OCI-LY1 (cell line): ENCODE data around the gene CSMD2.

ENCODE experiments used
- H2AFZ ChIP-seq: fragments of 200-600 bp; sonication (generic), shearing (Covaris generic); 2 replicates; pipeline ENCODE4 v1.6.0; 2014; ENCODE audit warnings: antibody characterized with exemption, mild to moderate bottlenecking, low read length
- H3F3A ChIP-seq: fragments of 200-600 bp; sonication (generic), shearing (Covaris generic); 2 replicates; pipeline ENCODE4 v1.6.0; 2014; ENCODE audit warnings: mild to moderate bottlenecking, antibody characterized with exemption, low read length, moderate library complexity; ENCODE audit not compliant: insufficient read depth
- H3K27ac ChIP-seq: fragments of 200-600 bp; sonication (generic); 2 replicates; pipeline ENCODE4 v1.5.1; 2014; ENCODE audit warnings: low read length, mixed run types, mild to moderate bottlenecking, low read depth; ENCODE audit not compliant: poor library complexity, severe bottlenecking
- H3K27me3 ChIP-seq: fragments of 200-600 bp; sonication (generic); 2 replicates; pipeline ENCODE4 v1.6.0; 2014; ENCODE audit warnings: antibody characterized with exemption, mild to moderate bottlenecking, low read length, moderate library complexity; ENCODE audit not compliant: insufficient read depth
- H3K36me3 ChIP-seq: fragments of 200-600 bp; sonication (generic); 2 replicates; pipeline ENCODE4 v1.6.1; 2014; ENCODE audit warnings: mild to moderate bottlenecking, antibody characterized with exemption, low read length, moderate library complexity, mixed read lengths; ENCODE audit not compliant: insufficient read depth
- H3K4me1 ChIP-seq: fragments of 200-600 bp; sonication (generic); 2 replicates; pipeline ENCODE4 v1.5.1; 2014; ENCODE audit warnings: mild to moderate bottlenecking, low read length, moderate library complexity; ENCODE audit not compliant: insufficient read depth, severe bottlenecking
- H3K4me2 ChIP-seq: fragments of 200-600 bp; sonication (generic), shearing (Covaris generic); 2 replicates; pipeline ENCODE4 v1.6.1; 2014; ENCODE audit warnings: low read length
- H3K4me3 ChIP-seq: fragments of 200-600 bp; sonication (generic); 2 replicates; pipeline ENCODE4 v1.5.1; 2014; ENCODE audit warnings: low read length, low read depth, mild to moderate bottlenecking, mixed read lengths; ENCODE audit not compliant: poor library complexity, severe bottlenecking
- H3K79me2 ChIP-seq: fragments of 200-600 bp; shearing (Covaris generic); 2 replicates; pipeline ENCODE4 v1.6.1; 2016; ENCODE audit warnings: mixed run types, low read length, mixed read lengths; ENCODE audit not compliant: insufficient read depth
- H3K9ac ChIP-seq: fragments of 200-600 bp; sonication (generic), shearing (Covaris generic); 2 replicates; pipeline ENCODE4 v1.6.1; 2014; ENCODE audit warnings: mild to moderate bottlenecking, low read length, mixed read lengths
- H3K9me2 ChIP-seq: fragments of 200-600 bp; sonication (generic), shearing (Covaris generic); 2 replicates; pipeline ENCODE4 v1.6.1; 2014; ENCODE audit warnings: low read depth, mild to moderate bottlenecking, low read length, mixed read lengths
- H3K9me3 ChIP-seq: fragments of 200-600 bp; shearing (Covaris generic); 2 replicates; pipeline ENCODE4 v1.6.1; 2014; ENCODE audit warnings: low read length, mixed read lengths
- H4K20me1 ChIP-seq: fragments of 200-600 bp; sonication (generic), shearing (Covaris generic); 2 replicates; pipeline ENCODE4 v1.6.0; 2016; ENCODE audit warnings: mild to moderate bottlenecking, low read length; ENCODE audit not compliant: insufficient read depth
- EZH2 ChIP-seq: fragments of 200-600 bp; sonication (generic), shearing (Covaris generic); IDR thresholded peaks from 2 replicates; pipeline ENCODE4 v1.8.0; 2017; ENCODE audit warnings: borderline replicate concordance, mixed run types, mild to moderate bottlenecking, antibody characterized with exemption, low read length, moderate library complexity, mixed read lengths
- TF ChIP-seq, protein P1 (sequence below): fragments of 200-600 bp; sonication (generic), shearing (Covaris generic); IDR thresholded peaks from 2 replicates; pipeline ENCODE4 v1.5.1; 2017; ENCODE audit warnings: mild to moderate bottlenecking, antibody characterized with exemption, low read length, moderate library complexity, mixed read lengths

Gene CSMD2

DNA sequence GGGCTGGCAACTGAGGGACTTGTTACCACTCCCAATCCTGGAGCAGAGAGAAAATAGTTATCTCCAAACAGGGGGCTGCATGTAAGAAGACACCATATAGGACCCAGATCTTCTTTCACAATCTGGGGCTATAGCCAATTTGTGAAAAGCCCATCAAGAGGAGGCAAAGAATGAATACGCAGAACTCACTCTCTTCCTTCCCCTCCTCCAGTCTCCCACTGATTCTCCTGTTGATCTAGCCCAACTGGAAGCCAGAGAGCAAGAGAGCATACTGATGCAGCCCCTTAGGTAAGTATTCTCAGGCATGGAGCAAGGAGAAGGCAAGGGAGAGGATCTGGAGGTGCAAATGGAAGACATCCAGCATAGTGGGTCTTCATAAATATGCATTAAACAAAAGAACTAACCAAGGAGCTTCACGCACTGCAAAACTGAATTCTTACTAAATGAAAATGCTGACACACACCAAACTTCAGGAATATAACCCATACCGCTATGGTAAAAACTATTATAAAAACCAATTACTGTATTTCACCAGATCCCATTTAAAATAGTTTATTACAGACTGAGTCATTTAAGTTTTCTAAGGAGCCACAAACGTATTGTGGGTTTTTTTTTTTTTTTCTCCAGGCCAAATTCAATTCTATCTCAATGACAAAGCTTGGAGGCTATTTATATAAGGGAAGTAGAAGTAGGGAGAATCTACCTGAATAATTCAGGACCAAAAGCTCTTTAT, 316.7 kb downstream of the CSMD2 start:
- Histone ChIP-seq H3K4me2 (no peak overlapping the region), H2AFZ (no peak overlapping the region), H3K9me3 (no peaks in the 10 kb centered on the region), H3K9ac (no peak overlapping the region), H3K79me2 (no peaks in the 10 kb centered on the region), H3K36me3 (no peaks in the 10 kb centered on the region), H3F3A (no peaks in the 10 kb centered on the region), H3K4me3 (no peak overlapping the region), H3K27ac (no peak overlapping the region), H3K4me1 (no peaks in the 10 kb centered on the region), H3K27me3 (no peaks in the 10 kb centered on the region; the same call in 1 of the 2 replicates), H4K20me1 (no peaks in the 10 kb centered on the region), H3K9me2 (no peaks in the 10 kb centered on the region)
- TF ChIP-seq, protein P1, sequence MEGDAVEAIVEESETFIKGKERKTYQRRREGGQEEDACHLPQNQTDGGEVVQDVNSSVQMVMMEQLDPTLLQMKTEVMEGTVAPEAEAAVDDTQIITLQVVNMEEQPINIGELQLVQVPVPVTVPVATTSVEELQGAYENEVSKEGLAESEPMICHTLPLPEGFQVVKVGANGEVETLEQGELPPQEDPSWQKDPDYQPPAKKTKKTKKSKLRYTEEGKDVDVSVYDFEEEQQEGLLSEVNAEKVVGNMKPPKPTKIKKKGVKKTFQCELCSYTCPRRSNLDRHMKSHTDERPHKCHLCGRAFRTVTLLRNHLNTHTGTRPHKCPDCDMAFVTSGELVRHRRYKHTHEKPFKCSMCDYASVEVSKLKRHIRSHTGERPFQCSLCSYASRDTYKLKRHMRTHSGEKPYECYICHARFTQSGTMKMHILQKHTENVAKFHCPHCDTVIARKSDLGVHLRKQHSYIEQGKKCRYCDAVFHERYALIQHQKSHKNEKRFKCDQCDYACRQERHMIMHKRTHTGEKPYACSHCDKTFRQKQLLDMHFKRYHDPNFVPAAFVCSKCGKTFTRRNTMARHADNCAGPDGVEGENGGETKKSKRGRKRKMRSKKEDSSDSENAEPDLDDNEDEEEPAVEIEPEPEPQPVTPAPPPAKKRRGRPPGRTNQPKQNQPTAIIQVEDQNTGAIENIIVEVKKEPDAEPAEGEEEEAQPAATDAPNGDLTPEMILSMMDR = no peak
- TF ChIP-seq EZH2 = no peak

DNA sequence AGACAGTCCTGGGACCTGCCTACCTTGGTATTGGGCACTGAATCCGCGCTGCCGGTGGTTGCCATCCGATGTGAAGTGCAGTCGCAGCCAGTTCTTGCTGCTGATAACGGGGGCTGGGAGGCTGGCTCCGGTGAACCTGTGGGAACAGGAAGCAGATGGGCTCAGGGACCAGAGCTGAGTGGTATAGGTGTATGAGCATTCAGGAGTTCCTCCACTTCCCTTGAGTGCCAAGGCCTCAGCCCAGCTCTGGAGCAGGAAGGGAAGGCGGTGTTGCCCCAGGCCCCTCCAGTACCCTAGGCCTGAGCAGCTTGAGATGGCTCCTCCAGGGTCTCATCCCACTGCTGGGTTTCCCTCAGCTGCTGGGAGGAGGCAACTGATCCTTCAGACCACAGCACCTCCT, 318.2 kb downstream of the CSMD2 start:
- H3K79me2 ChIP-seq = no peaks in the 10 kb centered on the region
- H3F3A ChIP-seq = no peaks in the 10 kb centered on the region
- no peak overlapping the region for H3K9ac ChIP-seq
- no peaks in the 10 kb centered on the region for H3K9me2 ChIP-seq
- TF ChIP-seq EZH2 = no peak
- TF ChIP-seq, protein P1 = no peak
- no peaks in the 10 kb centered on the region for H3K9me3 ChIP-seq
- no peaks in the 10 kb centered on the region for H3K4me1 ChIP-seq
- H4K20me1 ChIP-seq = no peaks in the 10 kb centered on the region
- no peak overlapping the region for H3K27ac ChIP-seq
- H3K4me3 ChIP-seq = no peak overlapping the region
- no peak overlapping the region for H3K4me2 ChIP-seq
- H3K36me3 ChIP-seq = no peaks in the 10 kb centered on the region
- no peak overlapping the region for H2AFZ ChIP-seq
- H3K27me3 ChIP-seq = no peaks in the 10 kb centered on the region; the same call in 1 of the 2 replicates

DNA sequence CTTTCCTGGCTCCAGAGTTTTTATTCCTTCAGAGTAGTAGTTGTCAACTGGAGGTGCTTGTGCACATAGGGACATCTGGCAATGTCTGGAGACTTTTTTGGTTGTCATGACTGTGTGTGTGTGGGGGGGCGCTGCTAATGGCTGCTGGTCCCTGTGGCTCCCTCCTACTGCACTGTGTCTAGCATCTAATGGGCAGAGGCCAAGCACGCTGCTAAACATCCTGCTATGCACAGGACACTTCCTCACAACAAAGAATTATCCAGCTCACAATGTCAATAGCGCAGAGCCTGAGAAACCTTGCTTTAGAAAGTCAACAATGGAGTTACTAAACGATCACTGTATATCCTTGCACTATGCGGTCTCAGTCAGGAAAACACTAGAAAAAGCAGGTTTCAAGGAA, 320.9 kb downstream of the CSMD2 start:
- no peak overlapping the region for H3K4me3 ChIP-seq
- no peak overlapping the region for H3K27ac ChIP-seq
- no peaks in the 10 kb centered on the region; the same call in 1 of the 2 replicates for H3K27me3 ChIP-seq
- no peaks in the 10 kb centered on the region for H3K36me3 ChIP-seq
- no peak overlapping the region for H3K4me2 ChIP-seq
- no peaks in the 10 kb centered on the region for H4K20me1 ChIP-seq
- TF ChIP-seq EZH2 = no peak
- TF ChIP-seq, protein P1 = no peak
- H3K4me1 ChIP-seq = no peaks in the 10 kb centered on the region
- H2AFZ ChIP-seq = no peak overlapping the region
- no peaks in the 10 kb centered on the region for H3F3A ChIP-seq
- H3K9me3 ChIP-seq = no peaks in the 10 kb centered on the region
- H3K79me2 ChIP-seq = no peaks in the 10 kb centered on the region
- no peaks in the 10 kb centered on the region for H3K9me2 ChIP-seq
- no peak overlapping the region for H3K9ac ChIP-seq
